Measurements from ENCODE around the gene APLF.
"Not testable (repeated sequence)": the region's sequence is repeated elsewhere in the genome, so short reads cannot be mapped to it uniquely, and the experiment has no call there.

The APLF gene

DNA sequence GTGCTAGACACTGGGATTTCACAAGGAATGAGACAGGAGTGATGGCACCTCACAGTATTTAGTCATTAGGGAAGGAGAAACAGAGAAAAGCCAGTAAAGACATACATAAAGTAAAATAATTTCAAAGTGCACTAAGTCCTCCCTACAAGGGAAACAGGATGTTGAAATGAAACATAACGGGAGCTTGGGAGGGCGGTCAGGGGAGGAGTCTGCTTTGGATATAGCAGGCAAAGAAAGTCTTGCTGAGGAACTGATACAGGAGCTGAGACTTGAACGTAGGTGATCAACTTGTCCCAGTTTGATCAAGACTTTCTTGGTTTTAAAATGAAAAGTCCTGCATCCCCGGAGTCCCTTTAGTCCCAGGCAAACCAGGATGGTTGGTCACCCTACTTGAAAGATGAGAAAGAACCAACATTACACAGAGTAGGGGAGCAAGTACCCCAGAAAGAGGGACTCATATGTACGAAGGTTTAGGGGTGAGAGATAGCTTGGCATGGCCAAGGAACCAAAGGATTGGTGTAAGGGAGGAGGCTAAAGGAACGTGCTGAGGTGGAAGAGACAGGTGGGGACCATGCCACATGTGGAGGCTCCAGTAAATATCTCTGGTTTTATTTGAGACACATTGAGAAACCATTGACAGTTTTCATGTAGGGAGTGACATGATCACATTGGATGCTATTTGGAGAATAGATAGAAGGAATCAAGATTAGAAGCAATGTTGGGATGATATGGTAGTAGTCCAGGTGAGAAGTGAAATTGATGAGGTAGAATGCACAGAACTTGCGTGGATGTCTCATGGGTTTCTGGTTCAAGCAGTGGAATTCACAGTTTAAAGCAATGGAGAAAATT lies 28.7 kb upstream of the APLF start:
- TF ChIP-seq, protein P1, sequence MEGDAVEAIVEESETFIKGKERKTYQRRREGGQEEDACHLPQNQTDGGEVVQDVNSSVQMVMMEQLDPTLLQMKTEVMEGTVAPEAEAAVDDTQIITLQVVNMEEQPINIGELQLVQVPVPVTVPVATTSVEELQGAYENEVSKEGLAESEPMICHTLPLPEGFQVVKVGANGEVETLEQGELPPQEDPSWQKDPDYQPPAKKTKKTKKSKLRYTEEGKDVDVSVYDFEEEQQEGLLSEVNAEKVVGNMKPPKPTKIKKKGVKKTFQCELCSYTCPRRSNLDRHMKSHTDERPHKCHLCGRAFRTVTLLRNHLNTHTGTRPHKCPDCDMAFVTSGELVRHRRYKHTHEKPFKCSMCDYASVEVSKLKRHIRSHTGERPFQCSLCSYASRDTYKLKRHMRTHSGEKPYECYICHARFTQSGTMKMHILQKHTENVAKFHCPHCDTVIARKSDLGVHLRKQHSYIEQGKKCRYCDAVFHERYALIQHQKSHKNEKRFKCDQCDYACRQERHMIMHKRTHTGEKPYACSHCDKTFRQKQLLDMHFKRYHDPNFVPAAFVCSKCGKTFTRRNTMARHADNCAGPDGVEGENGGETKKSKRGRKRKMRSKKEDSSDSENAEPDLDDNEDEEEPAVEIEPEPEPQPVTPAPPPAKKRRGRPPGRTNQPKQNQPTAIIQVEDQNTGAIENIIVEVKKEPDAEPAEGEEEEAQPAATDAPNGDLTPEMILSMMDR (IDR thresholded peaks at IDR 0.05; ENCODE audit: extremely low read depth, insufficient read depth, missing control alignments): no peak
- DNase-seq (ENCODE audit: low spot score): no peak
- in situ Hi-C loops (cut with MboI; ENCODE audit: low pct_unique_long_range_greater_than_20kb, low sequenced_read_pairs, unreplicated experiment): no loop called here

DNA sequence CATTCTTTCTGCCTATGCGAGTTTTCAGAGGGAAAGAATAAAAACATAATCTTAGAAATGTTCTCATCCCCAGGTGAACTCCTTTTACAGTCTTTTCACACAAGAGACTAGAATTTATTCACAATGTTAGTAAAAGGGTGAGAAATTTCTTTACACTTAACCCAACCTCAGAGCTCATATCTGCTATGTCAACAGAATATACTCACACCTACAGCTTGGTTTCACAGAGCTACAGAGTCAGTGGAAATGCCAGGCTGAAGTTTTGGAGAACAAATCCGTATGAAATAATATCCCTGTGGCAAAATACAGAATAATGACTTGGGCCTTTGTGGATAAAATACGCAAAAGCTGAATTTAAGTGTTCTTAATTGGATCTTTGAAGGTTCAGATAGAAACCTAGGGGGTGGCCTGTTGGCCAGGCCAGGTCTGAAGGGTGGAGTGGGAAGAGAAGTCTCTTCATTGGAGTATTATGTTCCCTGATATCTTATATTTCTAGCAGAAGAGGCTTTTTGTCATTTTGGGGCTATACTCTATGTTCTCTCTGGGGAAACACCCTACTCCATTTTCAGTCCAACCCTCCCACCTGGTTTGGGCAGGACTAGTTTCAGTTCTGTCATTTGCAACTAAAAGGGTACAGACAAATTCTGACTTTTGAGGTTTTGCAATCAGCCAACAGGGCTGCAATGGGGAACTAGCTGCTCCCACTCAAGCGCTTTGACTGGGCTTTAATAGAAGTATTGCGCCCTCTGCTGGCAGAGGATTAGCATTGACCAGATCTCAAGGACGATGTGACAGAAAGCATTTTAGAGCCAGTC lies 26.0 kb upstream of the APLF start:
- TF ChIP-seq, protein P1 (IDR thresholded peaks at IDR 0.05; ENCODE audit: extremely low read depth, insufficient read depth, missing control alignments): peak; percentile 81
- peak; percentile 76 for DNase-seq (ENCODE audit: low spot score)
- in situ Hi-C loops (cut with MboI; ENCODE audit: low pct_unique_long_range_greater_than_20kb, low sequenced_read_pairs, unreplicated experiment): loop anchor here (5.0 to 10.0 kb wide), 3 partner anchors 74 to 317 kb away; partner anchors contain the start of gene PLEK

DNA sequence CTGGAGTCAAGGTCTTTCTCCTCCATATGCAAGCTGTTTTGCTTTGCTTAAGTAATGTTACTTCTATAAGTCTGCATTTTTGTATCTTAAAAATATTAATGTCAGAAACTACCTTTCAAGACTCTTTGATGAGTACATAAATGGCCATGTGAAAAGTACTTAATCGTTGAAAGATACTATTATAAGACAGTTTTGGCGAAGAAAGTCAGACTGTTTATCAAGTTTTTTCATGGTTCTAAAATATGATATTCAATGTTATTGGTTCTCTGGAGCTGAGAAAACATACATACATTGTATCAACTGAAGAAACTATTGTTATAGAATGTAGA lies 25.4 kb upstream of the APLF start:
- in situ Hi-C loops (cut with MboI; ENCODE audit: low pct_unique_long_range_greater_than_20kb, low sequenced_read_pairs, unreplicated experiment): loop anchor here (5.0 to 10.0 kb wide), 3 partner anchors 75 to 317 kb away; partner anchors contain the start of gene PLEK
- TF ChIP-seq, protein P1 (IDR thresholded peaks at IDR 0.05; ENCODE audit: extremely low read depth, insufficient read depth, missing control alignments): no peak
- DNase-seq (ENCODE audit: low spot score): no peak

DNA sequence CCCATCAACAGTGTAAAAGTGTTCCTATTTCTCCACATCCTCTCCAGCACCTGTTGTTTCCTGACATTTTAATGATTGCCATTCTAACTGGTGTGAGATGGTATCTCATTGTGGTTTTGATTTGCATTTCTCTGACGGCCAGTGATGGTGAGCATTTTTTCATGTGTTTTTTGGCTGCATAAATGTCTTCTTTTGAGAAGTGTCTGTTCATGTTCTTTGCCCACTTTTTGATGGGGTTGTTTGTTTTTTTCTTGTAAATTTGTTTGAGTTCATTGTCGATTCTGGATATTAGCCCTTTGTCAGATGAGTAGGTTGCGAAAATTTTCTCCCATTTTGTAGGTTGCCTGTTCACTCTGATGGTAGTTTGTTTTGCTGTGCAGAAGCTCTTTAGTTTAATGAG lies 21.0 kb upstream of the APLF start:
- in situ Hi-C loops (cut with MboI; ENCODE audit: low pct_unique_long_range_greater_than_20kb, low sequenced_read_pairs, unreplicated experiment): loop anchor here (10.0 kb wide), 2 partner anchors 152 to 322 kb away; no protein-coding TSS in a partner anchor
- not testable (repeated sequence) for DNase-seq (ENCODE audit: low spot score)

DNA sequence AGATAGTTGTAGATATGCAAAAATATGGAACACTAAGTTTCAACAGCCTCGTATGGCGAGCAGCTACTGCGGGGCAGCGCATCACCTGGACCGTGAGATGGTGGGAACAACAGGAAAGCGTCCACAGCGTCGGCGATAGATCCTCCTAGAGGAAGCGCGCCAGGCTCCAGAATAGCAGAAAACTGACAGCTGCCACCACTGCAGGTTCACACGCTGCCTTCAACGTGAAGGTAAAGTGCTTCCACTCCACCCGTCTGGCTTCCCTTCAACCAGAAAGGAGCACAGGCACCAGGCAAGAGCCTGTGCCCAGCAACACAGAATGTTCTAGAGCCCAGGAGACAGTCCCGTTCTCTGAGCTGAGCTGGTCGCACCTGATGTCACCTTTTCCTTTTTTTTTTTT lies 20.3 kb upstream of the APLF start:
- DNase-seq (ENCODE audit: low spot score): no peak
- TF ChIP-seq, protein P1 (IDR thresholded peaks at IDR 0.05; ENCODE audit: extremely low read depth, insufficient read depth, missing control alignments): no peak
- in situ Hi-C loops (cut with MboI; ENCODE audit: low pct_unique_long_range_greater_than_20kb, low sequenced_read_pairs, unreplicated experiment): loop anchor here (10.0 kb wide), 2 partner anchors 152 to 322 kb away; no protein-coding TSS in a partner anchor

DNA sequence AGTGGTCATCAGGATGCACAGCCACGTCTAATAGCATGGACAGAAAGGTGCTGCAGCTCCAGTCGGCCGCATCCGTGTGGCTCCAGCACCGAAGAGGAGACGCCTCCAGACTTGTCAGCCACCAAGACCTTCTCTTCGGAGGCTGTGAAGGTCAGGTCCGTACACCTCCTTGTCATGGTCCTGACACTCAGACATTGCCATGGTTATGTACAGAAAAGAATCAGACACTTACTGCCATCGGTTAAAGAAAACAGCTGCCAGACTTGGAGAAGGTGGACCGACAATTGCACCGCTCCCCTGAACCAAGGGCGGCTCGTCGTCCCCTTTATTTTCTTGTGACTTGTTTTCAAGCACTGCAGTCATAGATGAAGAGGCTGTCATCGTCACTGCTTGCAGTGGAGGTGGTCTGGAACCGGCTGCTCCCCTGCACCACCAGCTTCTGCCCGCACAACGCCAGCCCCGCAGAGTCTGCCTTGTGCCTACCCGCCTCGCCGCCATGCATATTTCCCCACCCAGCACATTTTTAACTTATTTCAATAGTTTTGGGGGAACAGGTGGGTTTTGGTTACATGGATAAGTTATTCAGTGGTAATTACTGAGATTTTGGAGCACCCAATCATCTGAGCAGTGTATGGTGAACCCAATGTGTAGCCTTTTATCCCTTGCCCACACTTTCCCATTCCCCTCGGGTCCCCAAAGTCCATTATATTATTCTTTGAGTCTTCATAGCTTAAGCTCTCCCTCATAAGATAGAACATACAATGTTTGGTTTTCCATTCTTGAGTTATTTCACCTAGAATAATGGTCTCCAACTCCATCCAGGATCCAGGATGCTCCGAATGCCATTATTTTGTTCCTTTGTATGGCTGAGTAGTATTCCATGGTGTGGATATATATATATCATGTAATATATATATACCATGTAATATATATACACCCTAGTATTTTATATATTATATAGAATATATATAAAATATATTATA lies 18.4 kb upstream of the APLF start:
- in situ Hi-C loops (cut with MboI; ENCODE audit: low pct_unique_long_range_greater_than_20kb, low sequenced_read_pairs, unreplicated experiment): loop anchor here (10.0 kb wide), 2 partner anchors 154 to 324 kb away; no protein-coding TSS in a partner anchor
- TF ChIP-seq, protein P1 (IDR thresholded peaks at IDR 0.05; ENCODE audit: extremely low read depth, insufficient read depth, missing control alignments): no peak

More for the DNA sequence above, 18.4 kb upstream of the APLF start:
- DNase-seq (ENCODE audit: low spot score): no peak

Measured in GM13977 (cell line).